Vagina (tissue), 2 donors: ENCODE data around the gene TCF23. TPM values are rescaled to one million over a fixed set of nuclear protein-coding genes. Genes with fewer than 3 reads are reported as not detected.
"Not testable (repeated sequence)": the region's sequence is repeated elsewhere in the genome, so short reads cannot be mapped to it uniquely, and the experiment has no call there.

Experiments used
- DNase-seq, 2 donors: peaks; one replicate each; pipeline ENCODE4 v3.0.0-alpha.2; 2017; ENCODE audit errors: extremely low spot score in 2 of 2
- H3K27ac ChIP-seq: fragments of 200-600 bp; sonication (generic); one replicate; pipeline ENCODE4 v1.5.1; 2019
- H3K27me3 ChIP-seq: fragments of 200-600 bp; sonication (generic); one replicate; pipeline ENCODE4 v1.5.1; 2019
- H3K36me3 ChIP-seq, 2 donors: fragments of 200-600 bp; sonication (generic); one replicate each; pipeline ENCODE4 v1.5.1; 2017 to 2019
- H3K4me1 ChIP-seq: fragments of 200-600 bp; sonication (generic); one replicate; pipeline ENCODE4 v1.5.1; 2019
- H3K4me3 ChIP-seq, 2 donors: fragments of 200-600 bp; sonication (generic); 1 replicate in 1 of 2; 2 replicates in 1 of 2; pipeline ENCODE4 v1.5.1; 2016 to 2019
- H3K9me3 ChIP-seq: fragments of 200-600 bp; sonication (generic); one replicate; pipeline ENCODE4 v1.5.1; 2019
- POLR2A ChIP-seq, 2 donors: fragments of 450-650 bp; IDR thresholded peaks; one replicate each; pipeline ENCODE4 v1.6.1; 2017; ENCODE audit warnings: antibody characterized with exemption in 2 of 2, mild to moderate bottlenecking in 2 of 2, moderate library complexity in 2 of 2
- POLR2AphosphoS5 ChIP-seq, 2 donors: sonication (generic); formaldehyde crosslinking; IDR thresholded peaks; one replicate each; pipeline ENCODE4 v1.9.0; 2017; ENCODE audit warnings: antibody characterized with exemption in 2 of 2, mild to moderate bottlenecking in 2 of 2, low read depth in 1 of 2; ENCODE audit not compliant: insufficient read depth in 1 of 2
- intact Hi-C: fragments of 100-400 bp; cut with DNase I; formaldehyde crosslinking; loops from one replicate; pipeline ENCODE4 v1.15.1; 2023
- total RNA-seq: library from RNA; depleted of rRNA; stranded (reverse); fragments of >200 nt; gene quantifications from one replicate; pipeline ENCODE4 v1.2.3, GENCODE V29; 2016
- TF ChIP-seq, protein P1 (sequence below), 3 experiments: fragments of 450-650 bp in 2 of 3; fragments of 200-600 bp in 1 of 3; sonication (generic) in 1 of 3; IDR thresholded peaks; one replicate each; pipeline ENCODE4 v1.5.1; 2017 to 2019; ENCODE audit warnings: antibody characterized with exemption in 3 of 3, mild to moderate bottlenecking in 2 of 3, moderate library complexity in 2 of 3

Gene TCF23
- total RNA-seq, 1 donor from 2014 or later, result 7.4 TPM

GRCh38 chr2:27194538-27195354 is 45.9 kb downstream of the TCF23 start:
- Histone ChIP-seq H3K4me3 (no peak overlapping the region), H3K4me1 (no peaks in the 10 kb centered on the region), H3K36me3 (no peaks in the 10 kb centered on the region), H3K27me3 (no peaks in the 10 kb centered on the region), H3K27ac (no peak overlapping the region), H3K9me3 (no peaks in the 10 kb centered on the region)
- no peak for TF ChIP-seq POLR2AphosphoS5 (IDR thresholded peaks at IDR 0.05; ENCODE audit: insufficient read depth in 1 of 2, low read depth in 1 of 2)
- TF ChIP-seq, protein P1, sequence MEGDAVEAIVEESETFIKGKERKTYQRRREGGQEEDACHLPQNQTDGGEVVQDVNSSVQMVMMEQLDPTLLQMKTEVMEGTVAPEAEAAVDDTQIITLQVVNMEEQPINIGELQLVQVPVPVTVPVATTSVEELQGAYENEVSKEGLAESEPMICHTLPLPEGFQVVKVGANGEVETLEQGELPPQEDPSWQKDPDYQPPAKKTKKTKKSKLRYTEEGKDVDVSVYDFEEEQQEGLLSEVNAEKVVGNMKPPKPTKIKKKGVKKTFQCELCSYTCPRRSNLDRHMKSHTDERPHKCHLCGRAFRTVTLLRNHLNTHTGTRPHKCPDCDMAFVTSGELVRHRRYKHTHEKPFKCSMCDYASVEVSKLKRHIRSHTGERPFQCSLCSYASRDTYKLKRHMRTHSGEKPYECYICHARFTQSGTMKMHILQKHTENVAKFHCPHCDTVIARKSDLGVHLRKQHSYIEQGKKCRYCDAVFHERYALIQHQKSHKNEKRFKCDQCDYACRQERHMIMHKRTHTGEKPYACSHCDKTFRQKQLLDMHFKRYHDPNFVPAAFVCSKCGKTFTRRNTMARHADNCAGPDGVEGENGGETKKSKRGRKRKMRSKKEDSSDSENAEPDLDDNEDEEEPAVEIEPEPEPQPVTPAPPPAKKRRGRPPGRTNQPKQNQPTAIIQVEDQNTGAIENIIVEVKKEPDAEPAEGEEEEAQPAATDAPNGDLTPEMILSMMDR (IDR thresholded peaks at IDR 0.05), result no peak
- DNase-seq, result no peak
- intact Hi-C loops, result loop anchor here (5.0 kb wide), 1 partner anchor 92 kb away; no protein-coding TSS in a partner anchor

GRCh38 chr2:27195799-27196198 is 47.0 kb downstream of the TCF23 start:
- H3K27me3 ChIP-seq, H3K27ac ChIP-seq, H3K4me3 ChIP-seq, intact Hi-C loops, H3K36me3 ChIP-seq, H3K9me3 ChIP-seq, DNase-seq, H3K4me1 ChIP-seq: not testable (repeated sequence)

GRCh38 chr2:27198068-27198467 is 49.3 kb downstream of the TCF23 start:
- H3K27ac ChIP-seq, intact Hi-C loops, H3K4me1 ChIP-seq, DNase-seq, H3K9me3 ChIP-seq, H3K27me3 ChIP-seq, H3K4me3 ChIP-seq: not testable (repeated sequence)
- peaks cover 0 to 17% of the 10 kb centered on the region in 2 donors for H3K36me3 ChIP-seq

DNA sequence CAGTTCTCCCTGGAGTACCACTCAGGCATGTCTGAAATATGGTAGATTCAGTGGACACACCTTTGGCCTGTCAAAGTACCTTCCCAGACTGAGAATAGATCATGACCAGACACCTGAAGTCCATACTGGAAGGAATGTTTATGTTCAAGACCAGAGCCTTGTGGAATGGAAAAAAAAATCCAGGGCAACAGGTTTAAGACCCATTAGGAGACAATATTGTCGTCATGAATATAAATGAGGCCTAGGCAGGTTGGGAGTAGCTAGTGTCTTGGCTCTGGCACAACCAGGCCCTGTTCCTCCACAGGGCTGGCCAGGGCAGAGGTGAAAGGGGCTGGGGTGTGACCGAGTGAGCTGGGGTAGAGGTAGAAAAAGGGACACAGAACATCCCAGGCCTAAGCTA is 49.8 kb downstream of the TCF23 start:
- Histone ChIP-seq H3K27me3 (no peaks in the 10 kb centered on the region), H3K9me3 (no peaks in the 10 kb centered on the region), H3K4me1 (no peaks in the 10 kb centered on the region), H3K36me3 (peaks cover 0 to 23% of the 10 kb centered on the region in 2 donors), H3K4me3 (no peak overlapping the region), H3K27ac (no peak overlapping the region)
- no peak for DNase-seq
- TF ChIP-seq, protein P1 (IDR thresholded peaks at IDR 0.05), result no peak
- TF ChIP-seq POLR2A (IDR thresholded peaks at IDR 0.05) (no peak), POLR2AphosphoS5 (IDR thresholded peaks at IDR 0.05; ENCODE audit: insufficient read depth in 1 of 2, low read depth in 1 of 2) (no peak)
- intact Hi-C loops, result no loop called here

DNA sequence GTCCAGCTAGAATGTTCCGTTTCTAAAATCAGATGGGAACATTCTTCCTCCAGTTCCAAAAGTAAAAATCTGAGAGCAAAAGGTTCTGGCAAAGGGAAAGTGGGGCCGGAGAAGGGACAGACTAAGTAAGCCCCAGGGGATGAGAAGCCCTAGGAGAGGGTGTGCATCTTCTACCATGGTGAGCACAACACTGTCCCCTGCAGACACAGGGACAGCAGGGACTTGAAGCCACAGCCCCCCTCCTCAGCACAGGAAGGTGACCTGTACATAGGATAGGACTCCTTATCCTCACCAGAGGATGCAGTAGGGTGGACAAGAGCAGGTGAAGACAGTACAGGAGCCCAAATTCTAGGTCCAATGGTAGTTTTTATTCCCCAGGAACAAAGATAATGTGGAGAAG is 50.4 kb downstream of the TCF23 start:
- H3K4me3 ChIP-seq, result no peak overlapping the region
- no peak for TF ChIP-seq POLR2AphosphoS5 (IDR thresholded peaks at IDR 0.05; ENCODE audit: insufficient read depth in 1 of 2, low read depth in 1 of 2)
- TF ChIP-seq, protein P1 (IDR thresholded peaks at IDR 0.05), result no peak
- no peak for TF ChIP-seq POLR2A (IDR thresholded peaks at IDR 0.05)
- no peaks in the 10 kb centered on the region for H3K9me3 ChIP-seq
- no peak overlapping the region for H3K27ac ChIP-seq
- DNase-seq, result no peak
- peaks cover 0 to 29% of the 10 kb centered on the region in 2 donors for H3K36me3 ChIP-seq
- H3K27me3 ChIP-seq, result no peaks in the 10 kb centered on the region
- no peaks in the 10 kb centered on the region for H3K4me1 ChIP-seq
- intact Hi-C loops, result no loop called here

GRCh38 chr2:27201675-27202074 is 52.9 kb downstream of the TCF23 start:
- DNase-seq, result no peak
- H3K4me3 ChIP-seq, result no peak overlapping the region
- H3K36me3 ChIP-seq, result peaks cover 0 to 42% of the 10 kb centered on the region in 2 donors
- no peaks in the 10 kb centered on the region for H3K9me3 ChIP-seq
- TF ChIP-seq POLR2A (IDR thresholded peaks at IDR 0.05) (no peak), POLR2AphosphoS5 (IDR thresholded peaks at IDR 0.05; ENCODE audit: insufficient read depth in 1 of 2, low read depth in 1 of 2) (no peak)
- TF ChIP-seq, protein P1 (IDR thresholded peaks at IDR 0.05), result no peak
- no peaks in the 10 kb centered on the region for H3K4me1 ChIP-seq
- intact Hi-C loops, result no loop called here
- H3K27me3 ChIP-seq, result no peaks in the 10 kb centered on the region
- no peak overlapping the region for H3K27ac ChIP-seq
